OCI-LY7 (cell line): Measurements from ENCODE around the gene SCYL2. TPM values are rescaled to one million over a fixed set of nuclear protein-coding genes. Genes with fewer than 3 reads are reported as not detected.

ENCODE experiments used
- BruUV-seq: library from RNA; stranded (reverse); fragments of 400-500 nt; replicated peaks from 2 replicates; lab custom pipeline; 2021; lab: Mats Ljungman, UMichigan
- CTCF ChIA-PET: fragments of 300-600 bp; sonication (Branson Sonifier 250); formaldehyde crosslinking; loops from one replicate; lab custom pipeline; 2022; ENCODE audit warnings: antibody characterized with exemption; ENCODE audit not compliant: unreplicated experiment; lab: Charles Lee
- POLR2A ChIA-PET: fragments of 300-600 bp; sonication (Branson Sonifier 250); formaldehyde crosslinking; loops from one replicate; lab custom pipeline; 2022; ENCODE audit warnings: antibody characterized with exemption; lab: Charles Lee
- DNase-seq: peaks from one replicate; pipeline ENCODE4 v3.0.0-alpha.2; 2015; ENCODE audit warnings: low spot score
- H2AFZ ChIP-seq: fragments of 200-600 bp; sonication (generic), shearing (Covaris generic); 2 replicates; pipeline ENCODE4 v1.6.1; 2014; ENCODE audit warnings: mild to moderate bottlenecking, antibody characterized with exemption, low read length, moderate library complexity
- H3K27ac ChIP-seq: fragments of 200-600 bp; sonication (generic); 2 replicates; pipeline ENCODE4 v1.5.1; 2014; ENCODE audit warnings: mixed run types, low read depth, mild to moderate bottlenecking, moderate library complexity, low read length, inconsistent platforms; ENCODE audit not compliant: poor library complexity, severe bottlenecking
- H3K36me3 ChIP-seq: fragments of 200-600 bp; sonication (generic); 2 replicates; pipeline ENCODE4 v1.6.1; 2014; ENCODE audit warnings: mild to moderate bottlenecking, antibody characterized with exemption, low read length, moderate library complexity, mixed read lengths; ENCODE audit not compliant: insufficient read depth
- H3K4me1 ChIP-seq: fragments of 200-600 bp; sonication (generic); 2 replicates; pipeline ENCODE4 v1.5.1; 2014; ENCODE audit warnings: mild to moderate bottlenecking, low read length; ENCODE audit not compliant: insufficient read depth, poor library complexity, severe bottlenecking
- H3K4me2 ChIP-seq: fragments of 200-600 bp; sonication (generic); 2 replicates; pipeline ENCODE4 v1.6.1; 2014; ENCODE audit warnings: mild to moderate bottlenecking, low read length
- H3K4me3 ChIP-seq: fragments of 200-600 bp; sonication (generic); 2 replicates; pipeline ENCODE4 v1.5.1; 2014; ENCODE audit warnings: mild to moderate bottlenecking, low read depth, low read length; ENCODE audit not compliant: poor library complexity, severe bottlenecking
- H3K79me2 ChIP-seq: fragments of 200-600 bp; sonication (generic); 2 replicates; pipeline ENCODE4 v1.6.1; 2016; ENCODE audit warnings: low read depth, mild to moderate bottlenecking, low read length, moderate library complexity, mixed read lengths; ENCODE audit not compliant: insufficient read depth
- H3K9me2 ChIP-seq: fragments of 200-600 bp; sonication (generic); 2 replicates; pipeline ENCODE4 v1.6.1; 2016; ENCODE audit warnings: mild to moderate bottlenecking, low read length, mixed read lengths; ENCODE audit not compliant: insufficient read depth
- H3K9me3 ChIP-seq: fragments of 200-600 bp; sonication (generic); 2 replicates; pipeline ENCODE4 v1.6.1; 2014; ENCODE audit warnings: mild to moderate bottlenecking, mixed run types, low read length, mixed read lengths
- H4K20me1 ChIP-seq: fragments of 200-600 bp; sonication (generic); 2 replicates; pipeline ENCODE4 v1.6.1; 2014; ENCODE audit warnings: mild to moderate bottlenecking, antibody characterized with exemption, low read length, moderate library complexity, mixed read lengths; ENCODE audit not compliant: insufficient read depth
- CTCF ChIP-seq: fragments of 200-600 bp; sonication (generic); conservative IDR thresholded peaks from 2 replicates; pipeline ENCODE4 v1.5.1; 2014; ENCODE audit warnings: mild to moderate bottlenecking, antibody characterized with exemption, low read length, moderate library complexity, mixed read lengths
- EZH2phosphoT487 ChIP-seq: fragments of 200-600 bp; sonication (generic); IDR thresholded peaks from 2 replicates; pipeline ENCODE4 v1.6.1; 2018; ENCODE audit warnings: low read depth, borderline replicate concordance, mild to moderate bottlenecking, mixed run types, antibody characterized with exemption, low read length, moderate library complexity, mixed read lengths
- intact Hi-C: fragments of 100-400 bp; cut with micrococcal nuclease; formaldehyde crosslinking; loops from one replicate; pipeline ENCODE4 v1.10.0; 2022; ENCODE audit not compliant: unreplicated experiment
- total RNA-seq, 2 experiments: library from RNA; depleted of rRNA in 1 of 2; stranded (reverse); fragments of >200 nt in 1 of 2; shearing (Covaris generic) in 1 of 2; gene quantifications; 2 replicates each; pipeline ENCODE4 v1.2.3, GENCODE V29; 2014 to 2022

The SCYL2 gene
- total RNA-seq, 2 experiments from 2014 or later = 13.9 to 30.7 TPM

GRCh38 chr12:100371146-100371545 is 104.2 kb downstream of the SCYL2 start:
- Histone ChIP-seq H3K9me3 (no peaks in the 10 kb centered on the region), H3K79me2 (no peaks in the 10 kb centered on the region), H3K9me2 (no peaks in the 10 kb centered on the region), H3K4me2 (no peak overlapping the region), H4K20me1 (no peaks in the 10 kb centered on the region), H3K36me3 (no peaks in the 10 kb centered on the region), H3K4me3 (no peak overlapping the region), H3K4me1 (no peaks in the 10 kb centered on the region), H3K27ac (no peak overlapping the region), H2AFZ (no peak overlapping the region)
- TF ChIP-seq EZH2phosphoT487 (no peak), CTCF (no peak)
- no TSS peak for BruUV-seq
- no peak for DNase-seq
- ChIA-PET POLR2A (interaction anchor here (0.8 kb wide), 1 partner anchor 41 kb away, joined by 3 read pairs; no protein-coding TSS in a partner anchor), CTCF (no interaction called here)
- intact Hi-C loops = no loop called here

DNA sequence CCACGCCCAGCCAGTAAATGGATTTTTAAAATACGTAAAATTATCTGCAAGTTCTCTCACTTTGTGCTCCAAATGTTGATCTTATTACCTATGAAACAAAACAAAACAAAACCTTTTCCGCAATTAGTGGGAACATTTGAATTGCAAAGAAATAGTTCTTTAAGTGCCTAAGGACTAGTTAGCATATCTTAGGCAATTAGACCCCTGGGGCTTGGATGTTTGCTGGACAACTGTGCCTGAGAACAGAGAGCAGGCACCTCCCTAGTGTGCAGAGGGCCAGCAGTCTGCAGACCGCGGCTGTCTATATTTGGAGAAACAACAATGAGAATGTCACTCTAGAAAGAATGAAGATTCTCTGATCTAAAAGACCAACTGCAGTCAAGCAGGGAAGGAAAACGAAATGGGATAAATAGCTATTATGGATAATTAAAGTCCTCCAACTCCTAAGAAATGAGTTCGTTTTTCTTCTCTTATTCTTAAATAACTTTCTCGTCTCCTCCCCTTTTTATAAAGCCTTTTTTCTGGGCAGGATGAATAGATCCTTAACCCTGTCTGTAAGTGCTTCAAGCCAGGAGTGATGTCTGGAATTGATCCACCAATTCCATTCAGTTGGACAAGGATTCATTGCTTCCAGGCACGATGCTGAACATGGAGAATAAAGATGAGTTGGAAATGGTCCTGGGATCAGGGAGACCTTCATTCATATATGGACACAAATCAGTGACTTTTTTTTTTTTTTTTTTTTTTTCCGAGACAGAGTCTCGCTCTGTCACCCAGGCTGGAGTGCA is 106.1 kb downstream of the SCYL2 start:
- no peak overlapping the region for H3K4me2 ChIP-seq
- TF ChIP-seq EZH2phosphoT487 = no peak
- TF ChIP-seq CTCF = no peak
- ChIA-PET POLR2A (interaction anchor here (0.7 kb wide), 1 partner anchor 94 kb away, joined by 5 read pairs; no protein-coding TSS in a partner anchor), CTCF (no interaction called here)
- BruUV-seq = no TSS peak
- no peaks in the 10 kb centered on the region for H3K9me3 ChIP-seq
- H3K4me3 ChIP-seq = no peak overlapping the region
- no peak for DNase-seq
- intact Hi-C loops = no loop called here
- no peaks in the 10 kb centered on the region for H4K20me1 ChIP-seq
- H3K4me1 ChIP-seq = no peaks in the 10 kb centered on the region
- no peaks in the 10 kb centered on the region for H3K36me3 ChIP-seq
- no peaks in the 10 kb centered on the region for H3K79me2 ChIP-seq
- no peak overlapping the region for H3K27ac ChIP-seq
- no peaks in the 10 kb centered on the region for H3K9me2 ChIP-seq
- H2AFZ ChIP-seq = no peak overlapping the region

- H3K4me1 ChIP-seq = no peaks in the 10 kb centered on the region
- CTCF ChIA-PET = no interaction called here
- H3K36me3 ChIP-seq = no peaks in the 10 kb centered on the region
- no peaks in the 10 kb centered on the region for H3K79me2 ChIP-seq
- intact Hi-C loops = no loop called here
- POLR2A ChIA-PET = no interaction called here
- H3K4me2 ChIP-seq = no peak overlapping the region
- H3K27ac ChIP-seq = no peak overlapping the region
- H2AFZ ChIP-seq = no peak overlapping the region
- H3K4me3 ChIP-seq = no peak overlapping the region
- H4K20me1 ChIP-seq = no peaks in the 10 kb centered on the region
- no TSS peak for BruUV-seq
- no peaks in the 10 kb centered on the region for H3K9me2 ChIP-seq
- H3K9me3 ChIP-seq = no peaks in the 10 kb centered on the region
- no peak for TF ChIP-seq CTCF
- no peak for TF ChIP-seq EZH2phosphoT487
- DNase-seq = no peak
These were observed 108.2 kb downstream of the SCYL2 start for GRCh38 chr12:100375038-100375735.
